Endothelial cell of umbilical vein (primary cell): Measurements from ENCODE around the gene CD84. TPM values are rescaled to one million over a fixed set of nuclear protein-coding genes. Genes with fewer than 3 reads are reported as not detected.

Experiments
- BruUV-seq: library from RNA; stranded (reverse); fragments of 400-500 nt; replicated peaks from 2 replicates; lab custom pipeline; 2021; lab: Mats Ljungman, UMichigan
- CTCF ChIA-PET: fragments of 300-600, 350-600 bp; sonication (Branson Sonifier 250); formaldehyde crosslinking; loops from one replicate; lab custom pipeline; 2021; ENCODE audit warnings: antibody characterized with exemption, inconsistent platforms; lab: Charles Lee
- POLR2A ChIA-PET: fragments of 300-600, 350-600 bp; sonication (Branson Sonifier 250); formaldehyde crosslinking; loops from one replicate; lab custom pipeline; 2021; ENCODE audit warnings: antibody characterized with exemption, inconsistent platforms; lab: Charles Lee
- DNase-seq: peaks from one replicate; pipeline ENCODE4 v3.0.0-alpha.2; 2011; ENCODE audit warnings: low read depth, low spot score
- FAIRE-seq: peaks from 2 replicates; lab custom pipeline; 2011; peaks lifted over from hg19 to GRCh38; lab: Jason Lieb, UNC
- H2AFZ ChIP-seq: 2 replicates; pipeline ENCODE4 v1.6.0; 2012; ENCODE audit warnings: low read depth, low read length, control low read depth, inconsistent platforms
- H3K27ac ChIP-seq: 2 replicates; pipeline ENCODE4 v1.5.1; 2011; ENCODE audit warnings: low read depth, mild to moderate bottlenecking, control low read depth, low read length, moderate library complexity; ENCODE audit not compliant: insufficient read depth
- H3K27me3 ChIP-seq, 2 experiments: 2 replicates each; pipeline versions ENCODE4 v1.6.0 to v1.6.1; 2011; ENCODE audit warnings: low read length in 2 of 2, mixed read lengths in 1 of 2; ENCODE audit not compliant: control insufficient read depth in 2 of 2, insufficient read depth in 2 of 2
- H3K36me3 ChIP-seq, 2 experiments: 2 replicates in 1 of 2; 3 replicates in 1 of 2; pipeline ENCODE4 v1.5.1; 2011; ENCODE audit warnings: low read length in 2 of 2, mild to moderate bottlenecking in 1 of 2, moderate library complexity in 1 of 2; ENCODE audit not compliant: control insufficient read depth in 2 of 2, insufficient read depth in 2 of 2; ENCODE audit errors: extremely low read depth in 1 of 2
- H3K4me1 ChIP-seq: 3 replicates; pipeline ENCODE4 v1.5.1; 2011; ENCODE audit warnings: mild to moderate bottlenecking, low read length; ENCODE audit not compliant: control insufficient read depth, insufficient read depth; ENCODE audit errors: extremely low read depth
- H3K4me2 ChIP-seq: 2 replicates; pipeline ENCODE4 v1.6.1; 2011; ENCODE audit warnings: low read length, control low read depth, mixed read lengths; ENCODE audit not compliant: insufficient read depth
- H3K4me3 ChIP-seq, 3 experiments: fragments of 200-600 bp in 1 of 3; sonication (generic), shearing (Covaris generic) in 1 of 3; replicated peaks in 1 of 3; 2 replicates each; pipeline ENCODE4 v1.5.1; 2011 to 2016; ENCODE audit warnings: control low read depth in 3 of 3, low read length in 3 of 3, mild to moderate bottlenecking in 2 of 3, inconsistent platforms in 1 of 3, low read depth in 1 of 3, moderate library complexity in 1 of 3; ENCODE audit not compliant: insufficient read depth in 1 of 3
- H3K79me2 ChIP-seq: 2 replicates; pipeline ENCODE4 v1.6.0; 2012; ENCODE audit warnings: low read length, inconsistent platforms; ENCODE audit not compliant: control insufficient read depth, insufficient read depth
- H3K9ac ChIP-seq: replicated peaks from 2 replicates; pipeline ENCODE3; 2011; ENCODE audit warnings: low read length, control low read depth; ENCODE audit not compliant: insufficient read depth; ENCODE audit errors: extremely low read depth
- H3K9me1 ChIP-seq: replicated peaks from 3 replicates; pipeline ENCODE4 v1.6.0; 2011; ENCODE audit warnings: mild to moderate bottlenecking, low read length; ENCODE audit not compliant: control insufficient read depth, insufficient read depth; ENCODE audit errors: extremely low read depth
- H3K9me3 ChIP-seq: replicated peaks from 2 replicates; pipeline ENCODE4 v1.5.1; 2012; ENCODE audit warnings: low read length, inconsistent platforms; ENCODE audit not compliant: control insufficient read depth, insufficient read depth
- H4K20me1 ChIP-seq: replicated peaks from 2 replicates; pipeline ENCODE3; 2011; ENCODE audit warnings: mild to moderate bottlenecking, low read length; ENCODE audit not compliant: control insufficient read depth, insufficient read depth; ENCODE audit errors: extremely low read depth
- EZH2 ChIP-seq: IDR thresholded peaks from 2 replicates; pipeline ENCODE4 v1.6.1; 2012; ENCODE audit warnings: borderline replicate concordance, low read depth, mild to moderate bottlenecking, moderate library complexity, low read length, inconsistent platforms; ENCODE audit not compliant: severe bottlenecking
- FOS ChIP-seq: IDR thresholded peaks from 2 replicates; pipeline ENCODE4 v1.6.1; 2011; ENCODE audit warnings: mild to moderate bottlenecking, low read length, moderate library complexity, borderline replicate concordance; ENCODE audit not compliant: insufficient read depth
- GATA2 ChIP-seq: IDR thresholded peaks from 2 replicates; pipeline ENCODE4 v1.7.0; 2011; ENCODE audit warnings: low read depth, mild to moderate bottlenecking, moderate library complexity, mixed read lengths, low read length; ENCODE audit not compliant: insufficient read length, insufficient read depth
- JUN ChIP-seq: IDR thresholded peaks from 2 replicates; pipeline ENCODE4 v1.6.1; 2011; ENCODE audit warnings: borderline replicate concordance, low read depth; ENCODE audit not compliant: insufficient read length, insufficient read depth
- MYC ChIP-seq: IDR thresholded peaks from one replicate; pipeline ENCODE4 v1.6.1; 2011; ENCODE audit warnings: mild to moderate bottlenecking, low read depth, low read length
- POLR2A ChIP-seq: IDR thresholded peaks from 2 replicates; pipeline ENCODE4 v1.6.1; 2012; ENCODE audit warnings: low read depth, mild to moderate bottlenecking, control low read depth, low read length
- POLR2AphosphoS5 ChIP-seq: IDR thresholded peaks from 2 replicates; pipeline ENCODE4 v1.6.1; 2012; ENCODE audit warnings: low read depth, mild to moderate bottlenecking, control low read depth, low read length, moderate library complexity; ENCODE audit not compliant: insufficient read depth
- dilution Hi-C: fragments of 300-500 bp; cut with MboI; formaldehyde crosslinking; loops from one replicate; pipeline ENCODE4 v1.15.0; 2019; ENCODE audit warnings: low sequenced_read_pairs; ENCODE audit not compliant: extremely low pct_ligation_motif_present
- intact Hi-C: fragments of 100-400 bp; cut with micrococcal nuclease; formaldehyde crosslinking; loops from one replicate; pipeline ENCODE4 v1.10.0; 2022
- polyA plus RNA-seq, 4 experiments: library from polyadenylated mRNA; depleted of rRNA in 3 of 4; stranded (reverse) in 3 of 4; unstranded in 1 of 4; fragments of >200 nt; gene quantifications; 2 replicates each; pipeline versions ENCODE4 v1.2.1 to v1.2.3, GENCODE V29; 2011 to 2012; ENCODE audit warnings: missing spikeins in 1 of 4
- total RNA-seq: library from RNA; stranded (reverse); gene quantifications from 2 replicates; pipeline ENCODE4 v1.2.3, GENCODE V29; 2021
- TF ChIP-seq, protein P1 (sequence below): IDR thresholded peaks from 2 replicates; pipeline ENCODE4 v1.6.1; 2011; ENCODE audit not compliant: insufficient read depth, insufficient read length
- TF ChIP-seq, protein P2 (sequence below), 2 donors: IDR thresholded peaks; 1 replicate in 1 of 2; 2 replicates in 1 of 2; pipeline ENCODE4 v1.5.1; 2011; ENCODE audit warnings: low read length in 2 of 2, mild to moderate bottlenecking in 2 of 2, moderate library complexity in 2 of 2, control low read depth in 1 of 2, inconsistent platforms in 1 of 2, low read depth in 1 of 2; ENCODE audit not compliant: insufficient read depth in 1 of 2; ENCODE audit errors: extremely low read depth in 1 of 2

CD84 gene
- total and polyA plus RNA-seq, 2 donors (not counting 3 experiments of a cell fraction or from before 2014, with no cell fraction given), result not detected

DNA sequence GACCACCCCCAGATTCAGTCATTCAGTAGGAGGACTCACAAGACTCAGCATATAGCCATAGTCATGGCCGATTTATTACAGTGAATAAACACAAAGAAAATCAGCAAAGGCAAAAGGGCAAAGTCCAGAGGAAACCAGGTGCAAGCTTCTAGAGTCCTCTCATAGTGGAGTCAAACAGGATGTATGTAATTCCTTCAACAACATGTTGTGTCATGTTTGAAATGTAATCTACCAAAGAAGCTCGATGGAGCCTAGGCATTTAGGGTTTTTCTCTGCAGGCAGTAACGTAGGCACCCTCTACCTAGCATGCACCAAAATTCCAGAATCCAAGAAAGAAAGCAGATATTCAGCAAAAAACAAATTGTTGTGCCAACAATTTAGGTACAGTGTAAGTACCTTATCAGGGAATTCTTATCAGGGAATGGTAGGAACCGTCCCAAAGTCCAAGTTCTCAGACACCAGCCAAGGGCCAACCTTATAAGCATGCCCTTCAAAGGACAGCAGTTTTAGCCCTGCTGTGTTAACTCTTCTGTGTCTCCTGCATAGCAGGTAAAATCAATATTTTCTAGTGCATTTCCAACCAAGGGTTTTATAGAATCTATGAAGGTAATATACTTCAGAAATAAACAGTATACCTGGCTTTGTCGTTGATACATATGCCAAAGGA lies 40.2 kb downstream of the CD84 start:
- Histone ChIP-seq H3K9me3 (no peaks in the 10 kb centered on the region), H3K36me3 (no peaks in the 10 kb centered on the region), H4K20me1 (no peaks in the 10 kb centered on the region), H3K27ac (no peak overlapping the region), H3K9ac (no peak overlapping the region), H3K79me2 (no peaks in the 10 kb centered on the region), H2AFZ (no peak overlapping the region), H3K4me2 (no peak overlapping the region), H3K4me1 (no peaks in the 10 kb centered on the region), H3K27me3 (no peaks in the 10 kb centered on the region), H3K9me1 (no peaks in the 10 kb centered on the region), H3K4me3 (no peak overlapping the region)
- no peak for DNase-seq
- no TSS peak for BruUV-seq
- POLR2A ChIA-PET, result no interaction called here
- TF ChIP-seq GATA2, result no peak
- no peak for FAIRE-seq
- intact Hi-C loops (no loop called here), dilution Hi-C loops (no loop called here)
- CTCF ChIA-PET, result no interaction called here

DNA sequence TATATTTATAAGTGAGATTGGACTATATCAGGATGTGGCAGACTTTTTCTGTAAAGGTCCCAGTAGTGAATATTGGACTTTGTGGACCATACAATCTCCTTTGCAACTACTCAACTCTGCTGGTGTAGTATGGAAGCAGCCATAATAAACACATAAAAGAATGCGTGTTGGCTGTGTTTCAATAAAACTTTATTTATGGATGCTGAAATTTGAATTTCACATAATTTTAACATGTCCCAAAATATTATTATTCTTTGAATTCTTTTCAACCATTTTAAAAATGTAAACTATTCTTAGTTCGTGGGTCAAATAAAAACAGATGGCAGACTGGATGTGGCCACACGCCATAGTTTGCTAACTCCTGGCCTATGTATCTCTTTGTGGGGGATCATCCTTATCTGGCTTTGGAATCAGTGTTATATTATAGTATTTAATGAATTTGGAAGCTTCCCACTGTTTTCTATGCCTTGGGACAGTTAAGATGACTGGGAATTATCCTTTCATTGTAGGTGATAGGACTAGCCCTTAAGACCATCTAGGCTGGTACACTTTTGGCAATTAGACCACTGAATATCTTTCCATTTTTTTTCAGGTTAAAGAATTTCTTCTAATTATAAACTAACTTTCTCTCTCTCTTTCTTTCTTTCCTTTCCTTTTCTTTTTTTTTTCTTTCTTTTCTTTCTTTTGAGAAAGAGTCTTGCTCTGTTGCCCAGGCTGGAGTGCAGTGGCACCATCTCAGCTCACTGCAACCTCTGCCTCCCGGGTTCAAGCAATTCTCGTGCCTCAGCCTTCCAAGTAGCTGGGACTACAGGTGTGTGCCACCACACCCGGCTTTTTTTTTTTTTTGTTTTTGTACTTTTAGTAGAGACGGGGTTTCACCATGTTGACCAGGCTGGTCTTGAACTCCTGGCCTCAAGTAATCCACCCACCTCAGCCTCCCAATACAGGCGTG lies 41.3 kb downstream of the CD84 start:
- H3K36me3 ChIP-seq, result no peaks in the 10 kb centered on the region
- intact Hi-C loops (no loop called here), dilution Hi-C loops (no loop called here)
- TF ChIP-seq FOS (no peak), JUN (no peak), GATA2 (no peak), POLR2AphosphoS5 (no peak), POLR2A (no peak), MYC (no peak), EZH2 (no peak)
- TF ChIP-seq, protein P1, sequence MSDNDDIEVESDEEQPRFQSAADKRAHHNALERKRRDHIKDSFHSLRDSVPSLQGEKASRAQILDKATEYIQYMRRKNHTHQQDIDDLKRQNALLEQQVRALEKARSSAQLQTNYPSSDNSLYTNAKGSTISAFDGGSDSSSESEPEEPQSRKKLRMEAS, result no peak
- TF ChIP-seq, protein P2, sequence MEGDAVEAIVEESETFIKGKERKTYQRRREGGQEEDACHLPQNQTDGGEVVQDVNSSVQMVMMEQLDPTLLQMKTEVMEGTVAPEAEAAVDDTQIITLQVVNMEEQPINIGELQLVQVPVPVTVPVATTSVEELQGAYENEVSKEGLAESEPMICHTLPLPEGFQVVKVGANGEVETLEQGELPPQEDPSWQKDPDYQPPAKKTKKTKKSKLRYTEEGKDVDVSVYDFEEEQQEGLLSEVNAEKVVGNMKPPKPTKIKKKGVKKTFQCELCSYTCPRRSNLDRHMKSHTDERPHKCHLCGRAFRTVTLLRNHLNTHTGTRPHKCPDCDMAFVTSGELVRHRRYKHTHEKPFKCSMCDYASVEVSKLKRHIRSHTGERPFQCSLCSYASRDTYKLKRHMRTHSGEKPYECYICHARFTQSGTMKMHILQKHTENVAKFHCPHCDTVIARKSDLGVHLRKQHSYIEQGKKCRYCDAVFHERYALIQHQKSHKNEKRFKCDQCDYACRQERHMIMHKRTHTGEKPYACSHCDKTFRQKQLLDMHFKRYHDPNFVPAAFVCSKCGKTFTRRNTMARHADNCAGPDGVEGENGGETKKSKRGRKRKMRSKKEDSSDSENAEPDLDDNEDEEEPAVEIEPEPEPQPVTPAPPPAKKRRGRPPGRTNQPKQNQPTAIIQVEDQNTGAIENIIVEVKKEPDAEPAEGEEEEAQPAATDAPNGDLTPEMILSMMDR (IDR thresholded peaks at IDR 0.05; ENCODE audit: extremely low read depth in 1 of 2, insufficient read depth in 1 of 2, low read depth in 1 of 2, low read length in 2 of 2), result no peak
- no peaks in the 10 kb centered on the region for H3K27me3 ChIP-seq
- no peaks in the 10 kb centered on the region for H3K9me1 ChIP-seq
- H3K4me1 ChIP-seq, result no peaks in the 10 kb centered on the region
- H3K9ac ChIP-seq, result no peak overlapping the region
- no peak overlapping the region for H3K4me3 ChIP-seq
- H3K9me3 ChIP-seq, result no peaks in the 10 kb centered on the region
- no peaks in the 10 kb centered on the region for H3K79me2 ChIP-seq
- H2AFZ ChIP-seq, result no peak overlapping the region
- no TSS peak for BruUV-seq
- H3K4me2 ChIP-seq, result no peak overlapping the region
- no peak for FAIRE-seq
- H3K27ac ChIP-seq, result no peak overlapping the region
- POLR2A ChIA-PET, result no interaction called here
- no peaks in the 10 kb centered on the region for H4K20me1 ChIP-seq
- CTCF ChIA-PET, result no interaction called here
- DNase-seq, result no peak
